Measurements from ENCODE around the gene PPP1R18. TPM values are rescaled to one million over a fixed set of nuclear protein-coding genes. Genes with fewer than 3 reads are reported as not detected.

Gene PPP1R18
- total and polyA plus RNA-seq, 2 experiments from 2014 or later, result 67.8 to 108 TPM

GRCh38 chr6:30717129-30717844, 30.8 kb upstream of the PPP1R18 start, which contains the start of gene MDC1:
Gene MDC1, minus strand, starts transcription at chr6:30717281. Its CDS starts 2,106 bp downstream, at chr6:30715175.
- no peaks in the 10 kb centered on the region for H3K27me3 ChIP-seq (replicated peaks; ENCODE audit: insufficient read depth)
- H3K27ac ChIP-seq, result peak within 1 kb of the TSS; percentile 94
- H3K9ac ChIP-seq, result peak within 1 kb of the TSS; percentile 99
- DNase-seq, result peak; percentile 100
- 1% methylated on average over 48 of the region's 48 CpGs for WGBS, 2 experiments (ENCODE audit: low coverage in 1 of 2, low lambda C conversion rate in 2 of 2, missing lambda C conversion rate in 2 of 2)
- peaks cover 7% of the 10 kb centered on the region; the same call in 1 of the 2 replicates for H3K36me3 ChIP-seq (ENCODE audit: low read depth)
- H3K4me2 ChIP-seq (ENCODE audit: unreplicated experiment), result peak within 1 kb of the TSS; percentile 93
- peak within 1 kb of the TSS; percentile 68 for H2AFZ ChIP-seq
- in situ Hi-C loops (cut with MboI), result no loop called here
- H3F3A ChIP-seq (ENCODE audit: insufficient read depth), result peaks cover 32% of the 10 kb centered on the region
- H3K4me3 ChIP-seq, result peak within 1 kb of the TSS; percentile 76
- H3K4me1 ChIP-seq (ENCODE audit: insufficient read depth), result peaks cover 18% of the 10 kb centered on the region
- H3K9me3 ChIP-seq (ENCODE audit: low read depth), result no peaks in the 10 kb centered on the region
- peaks cover 68% of the 10 kb centered on the region for H3K79me2 ChIP-seq (ENCODE audit: insufficient read depth)
- no peak for TF ChIP-seq EZH2 (IDR thresholded peaks at IDR 0.05; ENCODE audit: insufficient read depth, poor library complexity, severe bottlenecking)
- TF ChIP-seq EZH2phosphoT487 (IDR thresholded peaks at IDR 0.05; ENCODE audit: insufficient read depth, low read depth), result no peak
- no peaks in the 10 kb centered on the region; the same call in 1 of the 2 replicates for H4K20me1 ChIP-seq (ENCODE audit: insufficient read depth)
- H3K9me2 ChIP-seq (ENCODE audit: insufficient read depth), result no peaks in the 10 kb centered on the region

GRCh38 chr6:30716879-30717128, 30.4 kb upstream of the PPP1R18 start:
- Histone ChIP-seq H3K4me3 (peak overlapping the region; percentile 76), H3K4me2 (ENCODE audit: unreplicated experiment) (peak overlapping the region; percentile 89), H3K27me3 (replicated peaks; ENCODE audit: insufficient read depth) (no peaks in the 10 kb centered on the region), H3K4me1 (ENCODE audit: insufficient read depth) (peaks cover 18% of the 10 kb centered on the region), H3K9me2 (ENCODE audit: insufficient read depth) (no peaks in the 10 kb centered on the region), H3K27ac (peak overlapping the region; percentile 86), H2AFZ (peak overlapping the region; percentile 68), H3F3A (ENCODE audit: insufficient read depth) (peaks cover 27% of the 10 kb centered on the region), H3K9me3 (ENCODE audit: low read depth) (no peaks in the 10 kb centered on the region), H3K36me3 (ENCODE audit: low read depth) (peaks cover 3% of the 10 kb centered on the region; the same call in 1 of the 2 replicates), H3K9ac (peak overlapping the region; percentile 93), H4K20me1 (ENCODE audit: insufficient read depth) (no peaks in the 10 kb centered on the region), H3K79me2 (ENCODE audit: insufficient read depth) (peaks cover 64% of the 10 kb centered on the region)
- TF ChIP-seq EZH2phosphoT487 (IDR thresholded peaks at IDR 0.05; ENCODE audit: insufficient read depth, low read depth) (no peak), EZH2 (IDR thresholded peaks at IDR 0.05; ENCODE audit: insufficient read depth, poor library complexity, severe bottlenecking) (no peak)
- no peak for DNase-seq
- 1 to 4% methylated on average over 8 of the region's 8 CpGs for WGBS, 2 experiments (ENCODE audit: low coverage in 1 of 2, low lambda C conversion rate in 2 of 2, missing lambda C conversion rate in 2 of 2)
- in situ Hi-C loops (cut with MboI), result no loop called here

GRCh38 chr6:30714263-30714662, 27.8 kb upstream of the PPP1R18 start:
- WGBS, 2 experiments (ENCODE audit: low coverage in 1 of 2, low lambda C conversion rate in 2 of 2, missing lambda C conversion rate in 2 of 2), result 96 to 100% methylated on average over 1 of the region's 1 CpG
- H3K4me1 ChIP-seq (ENCODE audit: insufficient read depth), result peaks cover 17% of the 10 kb centered on the region
- H3K79me2 ChIP-seq (ENCODE audit: insufficient read depth), result peaks cover 43% of the 10 kb centered on the region
- in situ Hi-C loops (cut with MboI), result no loop called here
- no peak overlapping the region for H3K4me3 ChIP-seq
- peaks cover 13% of the 10 kb centered on the region for H3F3A ChIP-seq (ENCODE audit: insufficient read depth)
- H3K4me2 ChIP-seq (ENCODE audit: unreplicated experiment), result no peak overlapping the region
- H3K36me3 ChIP-seq (ENCODE audit: low read depth), result peaks cover 3% of the 10 kb centered on the region; the same call in 1 of the 2 replicates
- H3K27me3 ChIP-seq (replicated peaks; ENCODE audit: insufficient read depth), result no peaks in the 10 kb centered on the region
- H3K9ac ChIP-seq, result no peak overlapping the region
- no peak for DNase-seq
- no peaks in the 10 kb centered on the region for H4K20me1 ChIP-seq (ENCODE audit: insufficient read depth)
- TF ChIP-seq EZH2phosphoT487 (IDR thresholded peaks at IDR 0.05; ENCODE audit: insufficient read depth, low read depth) (no peak), EZH2 (IDR thresholded peaks at IDR 0.05; ENCODE audit: insufficient read depth, poor library complexity, severe bottlenecking) (no peak)
- no peaks in the 10 kb centered on the region for H3K9me2 ChIP-seq (ENCODE audit: insufficient read depth)
- no peak overlapping the region for H2AFZ ChIP-seq
- no peaks in the 10 kb centered on the region for H3K9me3 ChIP-seq (ENCODE audit: low read depth)
- H3K27ac ChIP-seq, result no peak overlapping the region

- 77 to 80% methylated on average over 7 of the region's 7 CpGs for WGBS, 2 experiments (ENCODE audit: low coverage in 1 of 2, low lambda C conversion rate in 2 of 2, missing lambda C conversion rate in 2 of 2)
- Histone ChIP-seq H3K4me1 (ENCODE audit: insufficient read depth) (peaks cover 5% of the 10 kb centered on the region; the same call in 1 of the 2 replicates), H3K27ac (no peak overlapping the region), H3K36me3 (ENCODE audit: low read depth) (peaks cover 3% of the 10 kb centered on the region; the same call in 1 of the 2 replicates), H3K4me3 (no peak overlapping the region), H2AFZ (no peak overlapping the region), H3K9ac (no peak overlapping the region), H3K9me3 (ENCODE audit: low read depth) (no peaks in the 10 kb centered on the region), H3K4me2 (ENCODE audit: unreplicated experiment) (no peak overlapping the region), H3K79me2 (ENCODE audit: insufficient read depth) (peaks cover 29% of the 10 kb centered on the region), H4K20me1 (ENCODE audit: insufficient read depth) (no peaks in the 10 kb centered on the region), H3K27me3 (replicated peaks; ENCODE audit: insufficient read depth) (no peaks in the 10 kb centered on the region), H3F3A (ENCODE audit: insufficient read depth) (no peaks in the 10 kb centered on the region), H3K9me2 (ENCODE audit: insufficient read depth) (no peaks in the 10 kb centered on the region)
- no peak for DNase-seq
- in situ Hi-C loops (cut with MboI), result no loop called here
- no peak for TF ChIP-seq EZH2 (IDR thresholded peaks at IDR 0.05; ENCODE audit: insufficient read depth, poor library complexity, severe bottlenecking)
- TF ChIP-seq EZH2phosphoT487 (IDR thresholded peaks at IDR 0.05; ENCODE audit: insufficient read depth, low read depth), result no peak
Observed at GRCh38 chr6:30712441-30712945, 26.0 kb upstream of the PPP1R18 start.

Data from GM23248 (cell line).